Endothelial cell of hepatic sinusoid (primary cell): ENCODE results near the gene C19orf25.
"Not testable (repeated sequence)": the region's sequence is repeated elsewhere in the genome, so short reads cannot be mapped to it uniquely, and the experiment has no call there.

Source experiments
- in situ Hi-C: cut with HindIII; loops from 2 replicates; pipeline ENCODE4 v1.10.0; 2017; ENCODE audit warnings: low sequenced_read_pairs

C19orf25 gene

GRCh38 chr19:1513499-1514294 is 34.7 kb upstream of the C19orf25 start:
- in situ Hi-C loops = no loop called here

- in situ Hi-C loops = no loop called here
These were observed 33.9 kb upstream of the C19orf25 start, which contains the start of gene ADAMTSL5 for GRCh38 chr19:1512671-1513498. TSS of gene ADAMTSL5 (minus strand) at chr19:1513019. CDS start at chr19:1510943, 2,076 bp downstream.

- in situ Hi-C loops = no loop called here
These were observed 32.6 kb upstream of the C19orf25 start for GRCh38 chr19:1511318-1512317.

- in situ Hi-C loops = no loop called here
These were observed 31.8 kb upstream of the C19orf25 start for GRCh38 chr19:1510807-1511206.

- in situ Hi-C loops = no loop called here
These were observed 31.4 kb upstream of the C19orf25 start for GRCh38 chr19:1510442-1510806.

- in situ Hi-C loops = no loop called here
These were observed 30.8 kb upstream of the C19orf25 start for GRCh38 chr19:1509602-1510441.

- in situ Hi-C loops = no loop called here
These were observed 29.5 kb upstream of the C19orf25 start for GRCh38 chr19:1508507-1508856.

- in situ Hi-C loops = no loop called here
These were observed 28.9 kb upstream of the C19orf25 start for GRCh38 chr19:1507763-1508506.

- in situ Hi-C loops = no loop called here
These were observed 28.2 kb upstream of the C19orf25 start for GRCh38 chr19:1507192-1507660.

- in situ Hi-C loops = no loop called here
These were observed 27.2 kb upstream of the C19orf25 start for GRCh38 chr19:1505991-1506881.

GRCh38 chr19:1505012-1505411 is 26.0 kb upstream of the C19orf25 start:
- in situ Hi-C loops = no loop called here

GRCh38 chr19:1503925-1504773 is 25.1 kb upstream of the C19orf25 start:
- in situ Hi-C loops = no loop called here

- in situ Hi-C loops = no loop called here
These were observed 24.3 kb upstream of the C19orf25 start for GRCh38 chr19:1503089-1503924.

GRCh38 chr19:1502433-1503088 is 23.5 kb upstream of the C19orf25 start:
- in situ Hi-C loops = no loop called here

GRCh38 chr19:1501200-1501595 is 22.2 kb upstream of the C19orf25 start:
- in situ Hi-C loops = no loop called here

- in situ Hi-C loops = not testable (repeated sequence)
These were observed 20.2 kb upstream of the C19orf25 start for GRCh38 chr19:1499231-1499630.
